HUES64 (cell line): Measurements from ENCODE around the gene CTRB2.

Experiments
- H3K27ac ChIP-seq: 2 replicates; pipeline ENCODE4 v1.7.0; 2013; ENCODE audit warnings: low read depth, low read length, inconsistent platforms
- H3K27me3 ChIP-seq: 2 replicates; pipeline ENCODE4 v1.6.1; 2013; ENCODE audit warnings: mild to moderate bottlenecking, low read length; ENCODE audit not compliant: insufficient read depth
- H3K36me3 ChIP-seq: 2 replicates; pipeline ENCODE4 v1.6.1; 2013; ENCODE audit warnings: mild to moderate bottlenecking, low read length; ENCODE audit not compliant: insufficient read depth
- H3K4me1 ChIP-seq: 2 replicates; pipeline ENCODE4 v1.6.1; 2013; ENCODE audit warnings: mild to moderate bottlenecking, low read length, moderate library complexity; ENCODE audit not compliant: insufficient read depth
- H3K4me3 ChIP-seq: 2 replicates; pipeline ENCODE4 v1.5.1; 2013; ENCODE audit warnings: mild to moderate bottlenecking, low read length, moderate library complexity
- H3K9ac ChIP-seq: 2 replicates; pipeline ENCODE4 v1.6.1; 2013; ENCODE audit warnings: mild to moderate bottlenecking, low read depth, low read length
- H3K9me3 ChIP-seq: 2 replicates; pipeline ENCODE4 v1.6.1; 2013; ENCODE audit warnings: low read depth, low read length; ENCODE audit not compliant: insufficient read depth
- WGBS: fragments of 150-250, 120-280 bp; methylation state at CpG from one replicate; pipeline ENCODE4 v1.1.7; 2013; ENCODE audit warnings: missing lambda C conversion rate; 5-methylcytosine and 5-hydroxymethylcytosine counted together

The CTRB2 gene

GRCh38 chr16:75176926-75177325, 30.0 kb downstream of the CTRB2 start:
- Histone ChIP-seq H3K4me1 (no peaks in the 10 kb centered on the region), H3K36me3 (peaks cover 7% of the 10 kb centered on the region; the same call in 1 of the 2 replicates), H3K9ac (no peak overlapping the region), H3K27me3 (no peaks in the 10 kb centered on the region), H3K27ac (no peak overlapping the region), H3K4me3 (no peak overlapping the region), H3K9me3 (peaks cover 37% of the 10 kb centered on the region)
- WGBS: 94% methylated on average over 2 of the region's 2 CpGs

DNA sequence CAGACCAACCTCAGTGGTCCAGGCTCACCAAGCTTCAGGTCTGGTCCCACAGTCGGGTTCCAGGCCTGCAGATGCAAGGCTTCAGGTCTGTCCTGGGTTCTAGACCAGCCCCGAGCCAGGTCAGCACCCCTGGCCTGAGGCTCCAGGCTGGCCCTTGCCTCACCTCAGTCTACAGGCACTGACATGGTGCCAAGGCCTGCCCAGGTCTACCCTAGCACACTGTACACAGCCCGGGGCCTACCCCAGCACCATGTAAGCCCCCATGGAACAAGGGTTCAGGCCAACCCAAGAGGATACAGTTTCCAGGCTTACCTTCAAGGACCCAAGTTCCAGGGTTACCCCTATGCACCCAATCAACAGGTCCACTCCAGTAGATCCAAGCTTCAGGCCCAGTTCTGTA, 31.9 kb downstream of the CTRB2 start:
- 94% methylated on average over 3 of the region's 3 CpGs for WGBS
- H3K27ac ChIP-seq: no peak overlapping the region
- H3K4me1 ChIP-seq: no peaks in the 10 kb centered on the region
- peaks cover 55% of the 10 kb centered on the region for H3K9me3 ChIP-seq
- no peaks in the 10 kb centered on the region for H3K27me3 ChIP-seq
- H3K9ac ChIP-seq: no peak overlapping the region
- H3K4me3 ChIP-seq: no peak overlapping the region
- H3K36me3 ChIP-seq: peaks cover 26% of the 10 kb centered on the region

GRCh38 chr16:75172578-75172977, 34.4 kb downstream of the CTRB2 start:
- H3K27me3 ChIP-seq: no peaks in the 10 kb centered on the region
- no peaks in the 10 kb centered on the region for H3K4me1 ChIP-seq
- 94% methylated on average over 4 of the region's 4 CpGs for WGBS
- H3K9ac ChIP-seq: no peak overlapping the region
- no peak overlapping the region for H3K27ac ChIP-seq
- peaks cover 80% of the 10 kb centered on the region for H3K9me3 ChIP-seq
- H3K4me3 ChIP-seq: no peak overlapping the region
- H3K36me3 ChIP-seq: peaks cover 51% of the 10 kb centered on the region

DNA sequence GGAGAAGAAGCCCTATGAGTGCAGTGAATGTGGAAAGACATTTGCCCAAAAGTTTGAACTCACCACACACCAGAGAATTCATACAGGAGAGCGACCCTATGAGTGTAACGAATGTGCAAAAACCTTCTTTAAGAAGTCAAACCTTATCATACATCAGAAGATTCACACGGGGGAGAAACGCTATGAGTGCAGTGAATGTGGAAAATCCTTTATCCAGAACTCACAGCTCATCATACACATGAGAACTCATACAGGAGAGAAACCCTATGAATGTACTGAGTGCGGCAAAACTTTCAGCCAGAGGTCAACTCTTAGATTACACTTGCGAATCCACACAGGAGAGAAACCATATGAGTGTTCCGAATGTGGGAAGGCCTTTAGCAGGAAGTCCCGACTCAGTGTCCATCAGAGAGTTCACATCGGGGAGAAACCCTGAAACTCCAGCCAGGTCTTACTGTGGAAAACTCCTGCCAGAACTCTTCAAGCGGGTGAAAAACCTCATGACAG, 37.0 kb downstream of the CTRB2 start:
- Histone ChIP-seq H3K9me3 (peaks cover 79% of the 10 kb centered on the region), H3K36me3 (peaks cover 70% of the 10 kb centered on the region), H3K27me3 (no peaks in the 10 kb centered on the region), H3K27ac (no peak overlapping the region), H3K4me3 (no peak overlapping the region), H3K4me1 (no peaks in the 10 kb centered on the region), H3K9ac (no peak overlapping the region)
- 95% methylated on average over 10 of the region's 10 CpGs for WGBS

GRCh38 chr16:75160386-75160785, 46.6 kb downstream of the CTRB2 start:
- Histone ChIP-seq H3K4me3 (no peak overlapping the region), H3K9ac (no peak overlapping the region), H3K27me3 (no peaks in the 10 kb centered on the region), H3K27ac (no peak overlapping the region), H3K4me1 (no peaks in the 10 kb centered on the region), H3K36me3 (peaks cover 31% of the 10 kb centered on the region), H3K9me3 (no peaks in the 10 kb centered on the region; the same call in 1 of the 2 replicates)
- 100% methylated on average over 1 of the region's 1 CpG for WGBS
